WI38 (cell line): ENCODE data around the gene RNH1.

Source experiments
- H3K4me3 ChIP-seq: 2 replicates; pipeline ENCODE4 v1.5.1; 2011; ENCODE audit warnings: low read depth, mild to moderate bottlenecking, control low read depth, low read length
- CTCF ChIP-seq: IDR thresholded peaks from 2 replicates; pipeline ENCODE4 v1.5.1; 2012; ENCODE audit warnings: low read depth, mild to moderate bottlenecking, control low read depth, low read length

The RNH1 gene

GRCh38 chr11:461626-462025, 45.4 kb downstream of the RNH1 start:
- TF ChIP-seq CTCF, result no peak
- H3K4me3 ChIP-seq, result no peak overlapping the region

GRCh38 chr11:460331-461199, 46.5 kb downstream of the RNH1 start:
- TF ChIP-seq CTCF, result no peak
- H3K4me3 ChIP-seq, result no peak overlapping the region

- H3K4me3 ChIP-seq, result no peak overlapping the region
- TF ChIP-seq CTCF, result no peak
These were observed 47.4 kb downstream of the RNH1 start for GRCh38 chr11:459511-460220.

- H3K4me3 ChIP-seq, result no peak overlapping the region
- no peak for TF ChIP-seq CTCF
These were observed 49.8 kb downstream of the RNH1 start for GRCh38 chr11:457111-457760.

- TF ChIP-seq CTCF, result no peak
- H3K4me3 ChIP-seq, result no peak overlapping the region
These were observed 50.5 kb downstream of the RNH1 start for GRCh38 chr11:456533-456932.

GRCh38 chr11:455566-456147, 51.4 kb downstream of the RNH1 start:
- no peak for TF ChIP-seq CTCF
- no peak overlapping the region for H3K4me3 ChIP-seq
